Measurements from ENCODE around the gene SLC23A3.

The SLC23A3 gene

GRCh38 chr2:219174801-219175200 lies 5.0 kb upstream of the SLC23A3 start:
- DNase-seq (ENCODE audit: low spot score), result no peak
- no peak for TF ChIP-seq CTCF (IDR thresholded peaks at IDR 0.05; ENCODE audit: borderline replicate concordance, control extremely low read depth, extremely low read depth, insufficient read depth, missing control alignments)
- in situ Hi-C loops (cut with MboI; ENCODE audit: low sequenced_read_pairs, unreplicated experiment), result loop anchor here (25.0 kb wide), 1 partner anchor 112 kb away; the partner anchor contains the start of gene DNAJB2

- in situ Hi-C loops (cut with MboI; ENCODE audit: low sequenced_read_pairs, unreplicated experiment), result loop anchor here (25.0 kb wide), 1 partner anchor 113 kb away; the partner anchor contains the start of gene DNAJB2
- no peak for TF ChIP-seq CTCF (IDR thresholded peaks at IDR 0.05; ENCODE audit: borderline replicate concordance, control extremely low read depth, extremely low read depth, insufficient read depth, missing control alignments)
- DNase-seq (ENCODE audit: low spot score), result no peak
These were observed 4.3 kb upstream of the SLC23A3 start for GRCh38 chr2:219174146-219174545.

GRCh38 chr2:219173176-219173575 lies 3.3 kb upstream of the SLC23A3 start:
- in situ Hi-C loops (cut with MboI; ENCODE audit: low sequenced_read_pairs, unreplicated experiment), result loop anchor here (25.0 kb wide), 1 partner anchor 114 kb away; the partner anchor contains the start of gene DNAJB2
- no peak for TF ChIP-seq CTCF (IDR thresholded peaks at IDR 0.05; ENCODE audit: borderline replicate concordance, control extremely low read depth, extremely low read depth, insufficient read depth, missing control alignments)
- no peak for DNase-seq (ENCODE audit: low spot score)

- no peak for DNase-seq (ENCODE audit: low spot score)
- in situ Hi-C loops (cut with MboI; ENCODE audit: low sequenced_read_pairs, unreplicated experiment), result loop anchor here (25.0 kb wide), 1 partner anchor 115 kb away; the partner anchor contains the start of gene DNAJB2
These were observed 2.7 kb upstream of the SLC23A3 start for GRCh38 chr2:219172231-219173154.

GRCh38 chr2:219171231-219171651 lies 1.4 kb upstream of the SLC23A3 start:
- DNase-seq (ENCODE audit: low spot score), result peak; percentile 55
- TF ChIP-seq CTCF (IDR thresholded peaks at IDR 0.05; ENCODE audit: borderline replicate concordance, control extremely low read depth, extremely low read depth, insufficient read depth, missing control alignments), result peak; percentile 40
- in situ Hi-C loops (cut with MboI; ENCODE audit: low sequenced_read_pairs, unreplicated experiment), result loop anchor here (25.0 kb wide), 1 partner anchor 116 kb away; the partner anchor contains the start of gene DNAJB2

More at GRCh38 chr2:219172231-219173154, 2.7 kb upstream of the SLC23A3 start:
- TF ChIP-seq CTCF (IDR thresholded peaks at IDR 0.05; ENCODE audit: borderline replicate concordance, control extremely low read depth, extremely low read depth, insufficient read depth, missing control alignments), result no peak

- in situ Hi-C loops (cut with MboI; ENCODE audit: low sequenced_read_pairs, unreplicated experiment), result loop anchor here (25.0 kb wide), 1 partner anchor 118 kb away; the partner anchor contains the start of gene DNAJB2
- DNase-seq (ENCODE audit: low spot score), result no peak
- no peak for TF ChIP-seq CTCF (IDR thresholded peaks at IDR 0.05; ENCODE audit: borderline replicate concordance, control extremely low read depth, extremely low read depth, insufficient read depth, missing control alignments)
These were observed 897 bp downstream of the SLC23A3 start for GRCh38 chr2:219168932-219169331.

Data from GM13976 (cell line).